Fibroblast of mammary gland (primary cell): Measurements from ENCODE around the gene UNC79.

Source experiments
- DNase-seq: peaks from one replicate; pipeline ENCODE4 v3.0.0-alpha.2; 2010; ENCODE audit warnings: low read depth
- H3K4me3 ChIP-seq: 2 replicates; pipeline ENCODE4 v1.5.1; 2011; ENCODE audit warnings: low read depth, mild to moderate bottlenecking, low read length, moderate library complexity; ENCODE audit not compliant: control insufficient read depth
- TF ChIP-seq, protein P1 (sequence below): conservative IDR thresholded peaks from 2 replicates; pipeline ENCODE4 v1.5.1; 2011; ENCODE audit warnings: low read depth, low read length, inconsistent platforms; ENCODE audit not compliant: control insufficient read depth, insufficient read depth

The UNC79 gene

DNA sequence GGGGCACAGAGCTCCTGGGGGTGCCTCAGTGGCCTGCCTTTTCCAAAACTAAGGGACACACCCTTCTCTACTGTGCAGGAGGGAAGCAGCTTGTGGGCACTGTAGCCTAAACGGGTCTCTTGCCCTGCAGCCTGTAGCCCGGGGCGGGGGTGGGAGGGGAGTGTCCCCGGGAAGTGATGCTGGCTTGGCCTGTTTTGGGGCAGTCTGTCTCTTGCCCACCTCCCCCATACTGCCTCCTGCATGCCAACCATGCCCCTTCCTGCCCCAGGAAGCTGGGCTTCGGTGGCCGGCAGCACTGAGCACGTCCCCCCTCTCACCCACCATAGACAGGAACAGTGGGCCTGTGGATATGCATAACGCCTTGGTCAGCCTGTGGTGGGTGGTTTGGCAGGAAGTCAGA lies 314.1 kb downstream of the UNC79 start:
- no peak for DNase-seq
- TF ChIP-seq, protein P1, sequence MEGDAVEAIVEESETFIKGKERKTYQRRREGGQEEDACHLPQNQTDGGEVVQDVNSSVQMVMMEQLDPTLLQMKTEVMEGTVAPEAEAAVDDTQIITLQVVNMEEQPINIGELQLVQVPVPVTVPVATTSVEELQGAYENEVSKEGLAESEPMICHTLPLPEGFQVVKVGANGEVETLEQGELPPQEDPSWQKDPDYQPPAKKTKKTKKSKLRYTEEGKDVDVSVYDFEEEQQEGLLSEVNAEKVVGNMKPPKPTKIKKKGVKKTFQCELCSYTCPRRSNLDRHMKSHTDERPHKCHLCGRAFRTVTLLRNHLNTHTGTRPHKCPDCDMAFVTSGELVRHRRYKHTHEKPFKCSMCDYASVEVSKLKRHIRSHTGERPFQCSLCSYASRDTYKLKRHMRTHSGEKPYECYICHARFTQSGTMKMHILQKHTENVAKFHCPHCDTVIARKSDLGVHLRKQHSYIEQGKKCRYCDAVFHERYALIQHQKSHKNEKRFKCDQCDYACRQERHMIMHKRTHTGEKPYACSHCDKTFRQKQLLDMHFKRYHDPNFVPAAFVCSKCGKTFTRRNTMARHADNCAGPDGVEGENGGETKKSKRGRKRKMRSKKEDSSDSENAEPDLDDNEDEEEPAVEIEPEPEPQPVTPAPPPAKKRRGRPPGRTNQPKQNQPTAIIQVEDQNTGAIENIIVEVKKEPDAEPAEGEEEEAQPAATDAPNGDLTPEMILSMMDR, result no peak
- no peak overlapping the region for H3K4me3 ChIP-seq

DNA sequence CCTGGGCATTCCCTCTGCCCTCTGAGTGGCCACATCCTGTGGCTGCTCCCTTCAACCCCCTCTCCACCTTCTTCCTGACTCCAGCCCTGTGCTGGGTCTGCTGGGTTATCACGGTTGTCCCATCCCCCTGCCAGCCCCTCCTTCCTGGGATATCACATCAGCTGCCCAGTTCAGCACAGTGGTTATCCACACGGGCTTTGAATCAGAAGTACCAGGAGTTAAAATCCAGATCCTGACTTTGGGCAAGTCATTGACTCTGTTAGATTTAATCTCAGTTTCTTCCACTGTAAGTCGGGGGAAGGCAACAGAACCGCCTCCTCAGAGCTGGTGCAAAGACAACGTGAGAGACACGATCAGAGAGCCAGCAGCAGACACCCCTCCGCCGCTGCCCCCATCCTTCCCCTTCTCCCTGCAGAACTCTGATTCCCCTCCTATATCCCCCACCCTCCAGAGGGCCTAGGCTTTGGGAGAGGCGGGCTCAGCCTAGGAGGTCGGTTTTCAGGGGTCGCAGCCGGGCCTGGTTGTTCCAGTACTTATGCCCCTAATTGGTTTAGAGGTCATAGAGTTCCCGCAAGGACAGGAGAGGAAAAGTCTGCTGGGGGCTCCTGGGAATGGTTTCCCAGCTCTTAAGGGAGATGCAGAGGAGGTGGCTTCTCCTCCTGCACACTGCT lies 315.0 kb downstream of the UNC79 start:
- TF ChIP-seq, protein P1, result no peak
- no peak overlapping the region for H3K4me3 ChIP-seq
- no peak for DNase-seq

- TF ChIP-seq, protein P1, result no peak
- H3K4me3 ChIP-seq, result no peak overlapping the region
- no peak for DNase-seq
Observed at GRCh38 chr14:93747102-93747501, 316.4 kb downstream of the UNC79 start.

- no peak for DNase-seq
- TF ChIP-seq, protein P1, result no peak
- H3K4me3 ChIP-seq, result no peak overlapping the region
Observed at GRCh38 chr14:93747560-93747959, 316.8 kb downstream of the UNC79 start.

DNA sequence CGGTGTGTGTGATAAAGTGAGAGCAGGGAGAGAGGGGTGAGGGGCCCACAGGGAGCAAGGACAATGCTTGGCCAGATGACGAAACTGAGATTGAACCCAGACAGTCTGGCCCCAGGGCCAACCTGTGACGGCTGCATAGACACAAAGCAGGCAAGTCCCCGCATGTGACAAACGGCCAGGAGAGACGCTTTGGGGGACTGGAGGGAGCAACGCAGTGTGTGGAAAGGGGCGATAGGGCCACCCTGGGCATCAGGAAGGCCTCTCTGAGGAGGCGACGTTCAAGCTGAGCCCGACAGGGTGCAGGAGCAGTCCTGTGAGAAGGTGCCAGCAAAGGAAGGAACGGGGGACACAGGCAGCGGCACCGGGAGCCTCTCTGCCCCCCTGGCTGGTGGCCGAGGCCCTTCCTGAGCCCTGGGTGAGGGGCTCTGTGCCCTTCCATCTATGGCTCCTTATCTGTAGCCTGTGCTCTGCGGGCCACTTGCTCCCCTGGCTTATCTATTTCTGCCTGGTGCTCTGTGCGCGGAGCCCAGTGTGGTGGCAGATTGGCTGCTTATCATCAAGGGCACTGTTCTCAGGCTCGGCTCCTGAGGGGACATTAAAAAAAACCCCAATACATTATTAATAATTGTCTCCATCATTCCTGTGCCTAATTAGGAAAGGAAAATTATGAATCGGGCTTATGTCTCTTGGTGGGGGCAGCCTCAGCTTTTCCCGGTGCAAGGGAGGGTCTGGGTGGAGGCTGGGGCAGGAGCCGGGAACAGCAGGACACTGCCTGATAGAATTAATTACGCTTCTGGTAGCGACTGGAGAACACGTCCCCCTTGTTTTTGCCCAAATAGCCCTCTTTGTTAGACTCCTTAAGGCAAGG lies 317.7 kb downstream of the UNC79 start:
- H3K4me3 ChIP-seq, result no peak overlapping the region
- TF ChIP-seq, protein P1, result no peak
- no peak for DNase-seq

GRCh38 chr14:93749076-93749420 lies 318.3 kb downstream of the UNC79 start:
- H3K4me3 ChIP-seq, result no peak overlapping the region
- DNase-seq, result no peak
- TF ChIP-seq, protein P1, result no peak
